HG02943 (cell line): Measurements from ENCODE around the gene IGSF11.
"Not testable (repeated sequence)": the region's sequence is repeated elsewhere in the genome, so short reads cannot be mapped to it uniquely, and the experiment has no call there.

ENCODE experiments used
- ATAC-seq: cut with Tn5 transposase; IDR thresholded peaks from one replicate; pipeline ENCODE4 v1.9.1; 2021; ENCODE audit warnings: mild to moderate bottlenecking, low read depth, moderate library complexity; ENCODE audit not compliant: unreplicated experiment

The IGSF11 gene

DNA sequence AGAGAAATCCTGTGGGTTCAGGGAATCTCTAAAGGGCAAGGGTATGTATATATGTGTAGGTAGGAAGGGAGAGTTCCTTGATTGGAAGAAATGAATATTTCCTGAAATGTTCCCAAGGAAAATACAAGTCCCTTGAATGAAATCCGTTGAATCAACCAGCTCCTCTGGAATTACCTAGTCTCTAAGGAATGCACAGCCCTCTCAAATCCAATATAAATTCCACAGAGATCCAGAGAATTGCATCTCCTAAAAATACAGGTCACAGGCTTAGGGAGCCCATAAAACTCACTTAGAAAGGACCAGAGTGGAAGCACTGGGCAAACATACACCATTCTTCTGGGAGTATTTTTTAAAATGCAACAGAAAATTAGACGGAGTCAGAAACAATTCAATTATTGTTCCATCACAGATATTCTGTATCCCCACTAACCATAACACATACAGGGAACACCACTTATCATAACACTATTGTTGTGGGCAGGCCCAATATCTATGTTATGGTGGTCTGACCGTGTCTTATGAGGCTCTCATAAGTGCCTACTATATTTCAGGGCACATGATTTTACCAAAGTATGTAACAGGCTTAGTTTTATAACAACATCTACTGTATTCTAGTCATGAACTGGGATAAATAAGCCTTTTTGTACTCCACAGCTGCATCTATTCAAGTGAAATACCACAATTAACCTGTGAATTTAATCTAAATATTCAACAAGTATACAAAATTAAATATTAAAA is 43.7 kb downstream of the IGSF11 start:
- no peak for ATAC-seq

DNA sequence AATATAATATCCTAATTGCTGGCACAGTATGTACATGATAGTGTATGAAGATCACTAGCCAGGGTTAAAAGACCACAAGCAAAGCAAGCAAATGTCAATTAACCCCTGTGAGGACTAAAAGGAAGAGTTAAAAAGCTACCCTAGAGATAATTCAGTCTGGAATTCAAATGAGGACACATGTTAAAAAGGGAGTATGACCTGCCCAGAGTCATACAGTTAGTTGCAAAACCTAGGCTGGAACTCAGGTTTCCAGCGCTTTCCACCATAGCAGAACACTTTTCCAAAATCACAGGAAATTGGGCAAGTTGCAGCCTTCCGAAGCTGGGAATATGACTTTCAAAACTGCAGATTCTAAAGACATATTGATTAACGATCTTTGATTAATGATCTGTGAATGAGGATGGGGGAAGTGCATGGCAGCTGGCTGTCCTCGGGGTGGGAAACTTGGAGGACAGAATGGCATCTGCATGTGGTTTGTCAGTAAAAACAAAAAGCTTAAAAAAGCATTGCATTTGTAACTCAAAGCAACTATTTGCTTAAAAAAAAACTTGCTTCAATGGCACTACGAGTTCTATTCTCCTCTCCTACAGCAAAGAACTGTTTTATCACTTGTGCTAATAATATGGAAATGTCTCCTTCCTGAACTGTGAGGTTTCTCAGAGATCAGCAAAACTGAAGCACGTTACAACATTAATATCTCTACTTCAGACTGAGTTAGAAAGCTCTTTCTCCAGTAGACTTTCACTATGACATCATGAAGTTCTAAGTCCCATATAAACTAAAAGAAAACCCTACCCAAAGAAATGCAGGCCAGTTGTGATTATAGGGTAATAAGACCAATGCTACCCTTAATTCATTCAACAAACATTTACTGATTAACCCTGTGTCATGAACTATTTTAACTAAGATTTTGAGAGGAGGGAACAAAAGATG is 46.2 kb downstream of the IGSF11 start:
- ATAC-seq = no peak

DNA sequence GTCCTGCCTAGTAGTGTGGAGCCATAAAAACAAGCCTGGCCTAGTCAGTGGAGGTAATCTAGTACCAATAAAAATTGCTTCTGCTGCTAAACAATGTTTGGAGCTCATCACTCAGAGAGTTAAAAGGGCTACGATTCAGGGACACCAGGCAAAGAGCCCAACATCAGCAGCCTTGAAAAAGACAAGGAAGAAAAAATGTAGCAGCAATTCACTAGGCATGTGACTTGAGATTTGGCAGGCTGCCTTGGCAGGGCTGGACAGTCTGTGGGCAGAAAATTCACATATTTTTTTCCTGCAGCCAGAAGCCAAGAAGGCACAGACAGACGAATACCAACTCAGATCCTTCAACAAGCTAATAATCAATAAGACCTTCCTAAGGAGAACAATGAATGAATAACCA is 47.2 kb downstream of the IGSF11 start:
- no peak for ATAC-seq

DNA sequence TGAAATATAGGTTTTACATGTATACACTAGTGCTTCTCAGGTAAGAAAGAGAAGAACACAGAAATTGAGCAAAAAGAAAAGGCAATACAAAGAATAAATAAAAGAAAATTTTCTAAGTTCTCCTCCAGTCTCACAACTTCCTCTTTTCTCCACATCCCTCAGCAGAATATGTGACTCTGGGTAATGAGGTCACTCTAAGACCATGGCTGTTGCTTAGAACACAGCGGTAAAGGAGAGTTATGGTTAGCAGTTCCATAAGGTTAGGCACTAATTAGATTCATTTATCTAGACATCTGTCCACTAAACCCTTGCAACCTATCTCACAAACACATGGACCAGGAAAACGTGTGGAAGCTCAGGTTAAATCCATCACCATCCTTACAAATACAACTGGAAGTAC is 47.9 kb downstream of the IGSF11 start:
- ATAC-seq = no peak

DNA sequence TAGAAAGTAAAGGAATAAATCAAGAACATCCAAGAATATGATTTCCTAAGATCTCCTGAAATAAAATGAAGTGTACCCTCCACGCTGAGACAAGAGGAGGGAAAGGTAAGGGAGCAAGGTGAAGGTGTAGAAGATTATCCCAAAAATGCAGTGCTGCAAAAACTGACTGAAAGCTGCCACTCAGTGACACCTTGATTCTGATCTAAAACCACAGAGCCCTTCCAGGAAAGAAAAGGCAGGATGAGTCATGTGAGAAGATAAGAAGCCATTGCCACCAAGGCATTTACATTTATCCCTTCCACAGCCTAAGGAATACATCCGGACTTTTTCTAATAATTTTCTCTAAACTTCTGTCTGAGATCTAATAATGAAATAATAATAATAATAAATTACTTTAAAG is 49.9 kb downstream of the IGSF11 start:
- ATAC-seq = no peak

DNA sequence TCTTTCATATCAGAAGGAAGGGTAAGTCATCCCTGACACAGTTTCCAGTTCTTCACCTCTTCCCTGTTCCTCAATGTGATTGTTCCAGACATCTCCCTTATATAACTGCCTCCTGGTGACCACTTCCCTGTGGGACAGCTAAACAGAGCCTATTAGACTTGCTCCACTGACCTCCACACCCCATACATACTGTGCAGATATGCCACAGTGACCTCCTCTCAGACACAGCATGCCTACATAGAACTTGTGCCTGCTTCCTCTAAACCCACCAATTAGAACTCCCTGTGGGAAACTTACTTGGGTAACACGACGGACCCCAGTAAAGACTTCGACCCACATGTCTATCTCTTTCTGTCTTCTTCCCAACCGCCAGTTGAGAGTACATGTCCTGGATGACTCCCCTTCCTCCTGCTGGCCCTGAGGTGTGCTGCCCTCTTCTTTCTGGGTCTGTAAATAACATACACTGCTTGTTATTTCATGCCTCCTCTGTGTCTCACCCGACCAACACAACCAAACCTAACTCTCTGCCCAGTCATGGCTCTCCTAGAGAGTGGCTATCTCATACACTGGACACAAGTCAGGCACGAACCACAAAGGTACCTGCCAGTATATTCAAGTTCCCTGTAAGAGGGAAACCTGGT is 53.0 kb downstream of the IGSF11 start:
- no peak for ATAC-seq

DNA sequence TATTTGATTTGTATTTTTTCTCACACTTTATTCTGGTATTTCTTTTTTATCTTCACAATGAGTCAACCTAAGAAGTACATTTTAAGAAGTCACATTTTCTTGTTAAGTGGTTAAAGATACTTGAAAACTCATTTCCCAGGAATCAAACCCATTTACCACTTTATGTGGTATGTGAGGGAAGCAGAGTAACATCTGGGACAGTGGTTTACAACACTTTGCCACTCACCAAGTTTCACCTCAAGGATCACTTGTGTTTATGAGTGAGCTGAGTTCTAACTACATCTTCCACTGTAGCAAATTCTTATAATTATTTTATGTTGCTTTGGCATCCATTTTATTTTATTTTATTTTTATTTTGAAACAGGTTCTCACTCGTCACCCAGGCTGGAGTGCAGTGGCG is 53.8 kb downstream of the IGSF11 start:
- no peak for ATAC-seq

DNA sequence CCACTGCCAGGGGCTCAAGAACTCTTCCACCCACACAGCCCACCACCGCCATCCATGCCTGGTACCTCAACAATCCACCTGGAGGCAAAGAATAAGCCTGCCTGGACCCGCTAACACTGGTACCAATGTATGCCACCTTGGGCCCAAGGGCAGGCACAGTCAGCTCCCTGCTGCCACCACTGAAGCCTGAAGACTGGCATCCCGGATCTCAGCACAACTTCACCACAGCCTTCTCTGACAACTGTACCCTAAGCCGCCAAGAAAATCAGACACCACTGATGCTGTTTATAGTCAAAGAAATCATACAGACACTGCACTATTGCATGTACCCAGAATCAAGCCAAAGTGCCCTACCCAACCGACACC is 56.3 kb downstream of the IGSF11 start:
- no peak for ATAC-seq

DNA sequence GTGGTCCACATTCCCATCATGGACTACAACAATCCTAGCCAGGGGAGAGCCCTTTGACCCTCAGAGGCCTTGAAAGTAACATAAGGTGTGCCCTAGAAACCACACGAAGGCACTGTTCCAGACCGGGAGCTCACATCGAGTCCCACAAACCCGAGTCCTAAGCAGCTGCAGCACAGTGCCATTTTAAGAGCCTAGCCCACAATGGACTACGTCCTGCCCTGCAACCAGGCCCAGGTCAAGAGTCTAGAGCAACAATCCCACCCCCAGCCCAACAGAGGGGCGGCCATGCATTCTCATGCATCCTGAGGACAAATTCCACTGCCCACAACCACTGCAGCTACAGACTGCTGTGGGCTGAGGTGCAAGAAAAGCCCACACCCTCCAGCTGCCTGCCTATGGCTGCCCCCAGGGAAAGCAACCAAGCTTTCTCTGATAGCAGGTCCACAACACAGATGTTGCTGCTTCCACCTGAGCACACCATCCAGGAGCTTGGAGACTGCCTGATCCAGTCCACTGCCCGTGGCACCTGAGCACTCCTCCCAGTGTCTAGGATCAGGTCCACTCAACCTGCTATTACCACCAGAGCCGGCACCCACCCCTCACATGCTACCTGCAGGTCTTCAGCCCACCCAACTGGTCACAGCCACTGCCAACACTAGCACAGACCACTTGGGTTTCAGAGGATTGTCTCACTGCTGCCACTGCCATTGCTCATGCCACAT is 56.8 kb downstream of the IGSF11 start:
- no peak for ATAC-seq

DNA sequence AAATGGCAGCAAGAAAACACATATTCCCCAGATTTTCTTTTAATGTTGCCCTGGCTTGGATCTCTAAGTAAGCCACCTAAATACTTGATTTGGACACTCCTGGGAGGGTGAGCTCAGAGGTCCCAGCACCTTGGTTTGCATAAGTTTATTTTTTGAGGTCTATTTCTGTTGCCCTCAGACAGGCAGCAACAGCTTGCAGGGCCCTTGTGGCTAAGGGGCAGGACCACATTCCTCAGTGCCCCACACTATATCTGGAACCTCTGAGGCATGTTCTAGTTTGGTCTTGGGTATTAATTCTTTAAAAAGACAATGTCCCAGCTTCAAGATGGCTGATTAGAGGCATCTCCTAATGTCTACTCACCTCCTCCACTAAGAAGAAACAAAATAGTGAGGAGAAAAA is 57.5 kb downstream of the IGSF11 start:
- ATAC-seq = no peak

DNA sequence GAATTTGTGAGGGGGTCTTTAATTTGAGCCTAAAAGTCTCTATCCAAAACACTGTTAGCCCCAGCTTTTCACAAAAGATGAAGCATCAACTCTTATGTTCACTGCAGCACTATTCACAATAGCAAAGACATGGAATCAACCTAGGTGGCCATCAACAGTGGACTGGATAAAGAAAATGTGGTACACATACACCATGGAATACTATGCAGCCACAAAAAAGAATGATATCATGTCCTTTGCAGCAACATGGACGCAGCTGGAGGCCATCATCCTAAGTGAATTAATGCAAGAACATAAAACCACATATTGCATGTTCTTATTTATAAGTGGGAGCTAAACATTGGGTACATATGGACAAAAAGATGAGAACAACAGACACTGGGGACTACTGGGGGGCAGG is 59.2 kb downstream of the IGSF11 start:
- ATAC-seq = not testable (repeated sequence)

DNA sequence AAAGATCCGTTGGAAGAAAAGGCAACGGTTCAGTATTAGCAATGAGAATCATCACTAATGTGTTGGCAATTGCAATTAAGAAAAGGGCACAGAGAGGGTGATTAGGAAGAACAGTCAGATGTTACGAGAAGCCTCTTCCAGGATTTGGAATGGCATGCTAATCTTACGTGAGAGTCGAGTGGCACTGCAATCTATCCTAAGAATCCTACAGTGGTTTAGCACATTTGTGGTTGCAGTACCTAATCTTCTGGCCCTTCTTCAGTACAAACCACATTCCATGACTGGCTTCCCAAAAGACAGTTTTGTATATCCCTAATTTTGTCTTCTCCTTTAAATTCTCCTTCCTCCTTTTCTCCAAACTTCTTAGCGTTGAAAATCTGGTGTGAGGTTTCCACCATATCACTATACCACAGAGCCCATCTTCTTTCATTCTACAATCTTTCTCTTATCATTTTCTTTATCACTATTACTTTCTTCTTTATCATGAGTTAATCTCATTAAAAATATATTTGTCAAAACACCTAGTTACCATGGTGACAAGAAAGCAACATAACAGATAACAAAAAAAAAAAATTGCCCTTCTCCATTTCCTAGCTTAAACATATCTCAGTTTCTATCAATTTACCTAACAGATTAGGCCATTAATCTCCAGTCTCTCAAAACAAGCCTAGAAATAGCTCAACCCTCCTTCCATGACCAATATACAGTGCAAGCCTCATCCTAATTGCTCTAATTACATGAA is 60.1 kb downstream of the IGSF11 start:
- ATAC-seq = no peak

DNA sequence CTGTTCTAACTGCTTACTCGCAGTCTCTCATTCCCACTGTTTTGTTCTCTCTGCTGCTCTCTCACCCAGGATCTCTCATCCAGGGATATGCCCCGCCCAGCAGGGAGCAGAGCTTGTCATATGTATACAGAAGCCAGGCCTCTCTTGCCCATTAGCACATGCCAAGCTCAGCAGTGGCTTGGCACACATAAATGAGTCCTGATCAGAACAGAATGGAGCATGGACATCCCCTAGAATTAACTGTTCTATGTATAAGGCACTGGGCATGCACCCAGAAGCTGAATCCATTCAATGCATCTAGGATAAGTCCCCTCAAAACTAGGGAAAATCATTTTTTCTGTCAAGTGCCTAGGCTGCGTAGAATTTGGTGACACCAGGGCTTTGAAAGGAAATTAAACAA is 61.6 kb downstream of the IGSF11 start:
- no peak for ATAC-seq

DNA sequence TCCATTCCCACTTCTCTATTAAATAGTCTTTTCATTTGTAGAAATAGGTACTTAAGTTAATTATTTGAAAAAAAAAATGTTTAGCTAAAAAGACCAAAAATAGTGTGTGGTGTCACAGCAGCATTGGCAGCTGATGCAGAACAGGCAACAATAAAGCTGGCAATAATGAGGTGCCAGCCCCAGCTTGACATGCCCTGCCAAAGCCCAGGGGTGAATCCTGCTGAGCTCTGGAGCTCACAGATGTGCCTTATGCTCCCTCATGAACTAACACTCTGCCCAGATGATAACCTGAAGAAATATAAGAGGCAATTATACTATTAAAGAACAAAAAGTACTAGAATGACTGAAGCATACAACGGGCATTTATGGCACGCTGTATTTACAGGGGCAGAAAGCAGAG is 63.8 kb downstream of the IGSF11 start:
- no peak for ATAC-seq

DNA sequence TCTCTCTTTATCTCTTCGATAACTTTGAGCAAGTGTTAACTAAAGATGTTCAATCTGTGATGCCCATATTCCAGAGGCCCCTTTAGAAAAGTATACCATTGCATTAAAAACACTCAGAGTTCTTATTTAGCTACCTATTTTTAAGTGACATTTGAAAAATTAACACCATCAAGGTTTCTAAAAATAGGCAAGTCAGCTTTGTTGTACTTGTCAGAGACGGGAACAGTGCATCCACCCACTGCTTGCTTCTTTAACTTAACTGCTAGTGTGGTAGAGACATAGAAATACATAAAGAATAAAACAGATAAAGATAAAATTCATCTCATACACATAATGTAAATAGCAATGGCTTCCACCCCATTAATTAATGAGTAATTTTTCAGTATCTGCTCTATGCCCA is 66.0 kb downstream of the IGSF11 start:
- no peak for ATAC-seq

DNA sequence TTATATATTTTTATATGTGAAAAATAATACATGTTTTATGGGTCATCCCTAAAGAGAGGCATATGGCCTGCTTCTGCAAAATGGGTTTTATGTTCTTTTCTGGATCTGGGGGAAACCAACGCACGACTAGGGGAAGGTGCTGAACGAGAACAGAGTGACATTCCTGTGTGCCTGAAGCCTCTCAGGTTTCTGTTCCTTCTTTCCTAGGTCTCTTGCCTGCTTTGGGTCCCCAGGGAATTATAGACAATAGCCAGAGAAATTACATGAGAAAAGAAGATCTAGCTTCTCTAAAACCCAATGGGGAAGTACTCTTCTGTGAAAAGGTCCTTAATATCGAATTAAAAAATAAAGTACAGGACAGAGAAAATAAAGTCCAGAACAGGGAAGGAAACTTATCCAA is 66.5 kb downstream of the IGSF11 start:
- no peak for ATAC-seq

DNA sequence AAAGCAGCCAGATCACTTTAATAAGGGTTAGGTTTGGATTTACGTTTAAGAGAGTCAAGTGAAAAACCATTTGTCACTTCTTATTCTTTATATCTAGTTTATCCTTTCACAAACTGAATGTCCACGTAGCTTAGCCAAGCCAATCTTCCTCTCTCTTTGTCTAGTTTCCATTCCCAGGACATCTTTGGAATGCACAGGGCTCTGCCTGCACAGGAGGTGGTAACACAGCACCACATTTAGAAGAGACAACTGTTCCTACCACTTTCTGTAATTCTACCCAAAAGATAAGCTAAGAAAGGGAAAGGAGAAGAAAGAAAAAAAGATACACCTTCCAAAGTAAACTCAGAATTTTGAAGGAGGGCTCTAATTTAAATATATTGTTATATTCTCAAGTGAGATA is 67.9 kb downstream of the IGSF11 start:
- no peak for ATAC-seq

DNA sequence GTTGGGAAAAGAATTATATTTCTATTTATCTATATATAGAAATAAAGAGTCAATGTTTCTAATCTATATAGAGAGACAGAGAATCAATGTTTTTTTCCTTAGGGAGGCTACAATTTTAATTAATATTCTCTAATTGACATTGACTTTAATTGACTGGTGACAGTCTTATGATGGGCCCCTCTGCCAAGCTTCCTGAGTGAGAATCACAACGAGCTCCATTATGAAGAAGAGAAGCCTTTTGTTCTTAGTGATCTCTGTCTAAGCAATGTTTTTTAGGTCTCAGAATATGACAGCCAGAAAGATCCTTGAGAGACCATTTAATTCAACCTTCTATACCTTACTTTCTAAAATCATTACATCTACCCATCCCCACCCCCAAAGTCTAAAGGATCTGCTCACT is 70.9 kb downstream of the IGSF11 start:
- ATAC-seq = no peak

DNA sequence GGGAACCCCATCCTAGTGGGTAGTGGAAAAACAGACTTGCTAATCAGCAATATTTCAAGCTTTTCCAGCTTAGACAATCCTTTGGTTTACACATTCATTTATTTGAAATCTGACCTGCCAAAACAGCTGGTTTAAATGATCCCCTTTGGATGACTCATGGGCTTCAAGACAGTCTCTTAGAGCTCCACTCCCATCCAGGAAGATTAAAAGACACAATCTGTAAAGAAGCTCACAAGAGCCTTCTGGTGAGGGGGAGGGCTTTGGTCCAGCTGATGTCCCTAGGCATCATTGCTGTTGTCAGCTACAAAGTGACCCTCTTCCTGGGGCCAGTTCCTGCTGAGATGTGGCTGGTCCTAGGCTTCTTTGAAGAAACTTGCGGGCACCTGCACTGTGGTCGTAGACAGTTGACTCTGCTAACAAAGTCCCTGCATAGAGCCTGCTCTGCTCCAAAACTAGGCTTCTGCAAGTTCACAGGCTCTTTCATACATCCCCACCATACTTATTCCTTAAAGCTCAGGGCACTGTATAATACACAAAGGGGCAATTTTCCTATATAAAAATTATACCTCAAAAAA is 73.7 kb downstream of the IGSF11 start:
- ATAC-seq = no peak
